Liver (tissue), 9 donors: ENCODE data around the gene RPL34. TPM values are rescaled to one million over a fixed set of nuclear protein-coding genes. Genes with fewer than 3 reads are reported as not detected.

Source experiments
- DNase-seq: peaks from one replicate; pipeline ENCODE4 v3.0.0-alpha.2; 2017; ENCODE audit warnings: low spot score
- H3K27ac ChIP-seq, 2 donors: one replicate each; pipeline ENCODE4 v1.7.0; 2013; ENCODE audit warnings: inconsistent platforms in 2 of 2, low read length in 2 of 2, control low read depth in 1 of 2, low read depth in 1 of 2, mild to moderate bottlenecking in 1 of 2
- H3K27me3 ChIP-seq, 4 donors: one replicate each; pipeline versions ENCODE4 v1.6.1 to v1.7.0; 2013; ENCODE audit warnings: low read length in 3 of 4, inconsistent platforms in 1 of 4, mild to moderate bottlenecking in 1 of 4, moderate library complexity in 1 of 4; ENCODE audit not compliant: control insufficient read depth in 4 of 4, insufficient read depth in 4 of 4
- H3K36me3 ChIP-seq, 4 donors: one replicate each; pipeline versions ENCODE4 v1.6.1 to v1.7.0; 2013; ENCODE audit warnings: low read length in 3 of 4, mild to moderate bottlenecking in 3 of 4, low read depth in 1 of 4, moderate library complexity in 1 of 4; ENCODE audit not compliant: control insufficient read depth in 4 of 4, insufficient read depth in 3 of 4
- H3K4me1 ChIP-seq, 4 donors: one replicate each; pipeline versions ENCODE4 v1.6.1 to v1.7.0; 2013; ENCODE audit warnings: low read length in 3 of 4, mild to moderate bottlenecking in 3 of 4, moderate library complexity in 1 of 4; ENCODE audit not compliant: control insufficient read depth in 4 of 4, insufficient read depth in 4 of 4
- H3K4me3 ChIP-seq, 3 donors: one replicate each; pipeline versions ENCODE4 v1.6.1 to v1.7.0; 2013; ENCODE audit warnings: low read length in 3 of 3, control low read depth in 1 of 3, low read depth in 1 of 3, mild to moderate bottlenecking in 1 of 3
- H3K9ac ChIP-seq, 2 donors: one replicate each; pipeline ENCODE4 v1.7.0; 2013; ENCODE audit warnings: low read length in 2 of 2, mild to moderate bottlenecking in 2 of 2, moderate library complexity in 2 of 2, control low read depth in 1 of 2, low read depth in 1 of 2
- H3K9me3 ChIP-seq, 4 donors: one replicate each; pipeline versions ENCODE4 v1.6.1 to v1.7.0; 2013; ENCODE audit warnings: low read length in 3 of 4; ENCODE audit not compliant: control insufficient read depth in 4 of 4
- ATF3 ChIP-seq: IDR thresholded peaks from 2 replicates; pipeline ENCODE4 v1.6.1; 2016; ENCODE audit warnings: antibody characterized with exemption
- CTCF ChIP-seq: fragments of 150-350 bp; IDR thresholded peaks from 2 replicates; pipeline ENCODE4 v1.5.1; 2017; ENCODE audit warnings: improper control_type of control experiment, low read depth, low read length; ENCODE audit not compliant: missing input control
- EGR1 ChIP-seq, 2 donors: IDR thresholded peaks; 2 replicates each; pipeline ENCODE4 v1.6.1; 2016 to 2018; ENCODE audit warnings: antibody characterized with exemption in 2 of 2, low read depth in 2 of 2
- FOXA1 ChIP-seq: IDR thresholded peaks from 2 replicates; pipeline ENCODE4 v1.6.1; 2016; ENCODE audit warnings: antibody characterized with exemption
- FOXA2 ChIP-seq: IDR thresholded peaks from 2 replicates; pipeline ENCODE4 v1.6.1; 2016; ENCODE audit warnings: antibody characterized with exemption
- GABPA ChIP-seq, 2 donors: IDR thresholded peaks in 1 of 2; conservative IDR thresholded peaks in 1 of 2; 2 replicates each; pipeline ENCODE4 v1.6.1; 2016; ENCODE audit warnings: antibody characterized with exemption in 2 of 2, mild to moderate bottlenecking in 1 of 2, moderate library complexity in 1 of 2
- HNF4A ChIP-seq, 2 donors: conservative IDR thresholded peaks; 2 replicates each; pipeline ENCODE4 v1.6.1; 2016; ENCODE audit warnings: antibody characterized with exemption in 2 of 2, mild to moderate bottlenecking in 2 of 2
- JUND ChIP-seq, 2 donors: IDR thresholded peaks; 2 replicates each; pipeline ENCODE4 v1.6.1; 2016; ENCODE audit warnings: antibody characterized with exemption in 2 of 2
- NR2F2 ChIP-seq: IDR thresholded peaks from 2 replicates; pipeline ENCODE4 v1.6.1; 2016; ENCODE audit warnings: antibody characterized with exemption
- RAD21 ChIP-seq, 2 donors: IDR thresholded peaks; 2 replicates each; pipeline ENCODE4 v1.6.1; 2016; ENCODE audit warnings: antibody characterized with exemption in 2 of 2, mild to moderate bottlenecking in 2 of 2
- REST ChIP-seq: IDR thresholded peaks from 2 replicates; pipeline ENCODE4 v1.6.1; 2016; ENCODE audit warnings: antibody characterized with exemption, mild to moderate bottlenecking
- SP1 ChIP-seq: IDR thresholded peaks from 2 replicates; pipeline ENCODE4 v1.6.1; 2018; ENCODE audit warnings: antibody characterized with exemption, mild to moderate bottlenecking
- TAF1 ChIP-seq: conservative IDR thresholded peaks from 2 replicates; pipeline ENCODE4 v1.6.1; 2016; ENCODE audit warnings: antibody characterized with exemption, mild to moderate bottlenecking
- YY1 ChIP-seq: IDR thresholded peaks from 2 replicates; pipeline ENCODE4 v1.6.1; 2016; ENCODE audit warnings: antibody characterized with exemption, mild to moderate bottlenecking
- ZBTB33 ChIP-seq: IDR thresholded peaks from 2 replicates; pipeline ENCODE4 v1.6.1; 2016; ENCODE audit warnings: antibody characterized with exemption
- WGBS: extraction: QIAGEN DNeasy Blood & Tissue Kit; methylation state at CpG from one replicate; pipeline ENCODE4 v1.1.7; 2013; 5-methylcytosine and 5-hydroxymethylcytosine counted together
- polyA plus RNA-seq, 2 donors: library from polyadenylated mRNA; stranded (reverse) in 1 of 2; unstranded in 1 of 2; fragments of 200-250 nt in 1 of 2; fragments of >200 nt in 1 of 2; fragmentation: Nextera tagmentation in 1 of 2; extraction: Ambion mirVana in 1 of 2; gene quantifications; one replicate each; pipeline versions ENCODE4 v1.2.1 to v1.2.3, GENCODE V29; 2013 to 2015
- total RNA-seq, 2 donors: library from RNA; depleted of rRNA; stranded (reverse); fragments of >200 nt; gene quantifications; one replicate each; pipeline ENCODE4 v1.2.3, GENCODE V29; 2014
- TF ChIP-seq, protein P1 (sequence below): IDR thresholded peaks from 2 replicates; pipeline ENCODE4 v1.6.1; 2016; ENCODE audit warnings: antibody characterized with exemption
- donor health status: healthy.
- donor health status: healthy.
- donor health status: healthy.
- donor health status: healthy.
- donor health status: healthy.

RPL34 gene
- total and polyA plus RNA-seq, 4 donors = 138 to 1,016 (median 510) TPM

DNA sequence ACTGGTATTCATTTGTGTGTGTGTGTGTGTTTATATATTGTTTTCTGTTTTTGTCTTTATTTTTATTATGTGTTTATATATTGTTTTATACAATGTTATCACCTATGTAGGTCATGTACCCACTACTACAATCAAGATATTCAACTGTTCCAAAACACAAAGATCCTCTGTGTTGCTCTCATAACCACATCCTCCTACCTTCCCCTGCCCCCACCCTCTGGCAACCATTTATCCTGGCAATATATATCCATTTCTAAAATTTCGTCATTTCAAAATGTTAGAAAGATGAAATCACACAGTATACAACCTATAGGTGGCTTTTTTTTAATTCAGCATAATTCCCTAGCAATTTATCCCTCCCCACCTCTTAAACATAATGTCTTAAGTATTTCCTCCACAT is 18.8 kb upstream of the RPL34 start:
- no peak overlapping the region for H3K9ac ChIP-seq
- H3K27me3 ChIP-seq = no peaks in the 10 kb centered on the region
- H3K4me3 ChIP-seq = no peak overlapping the region
- 90% methylated on average over 1 of the region's 1 CpG for WGBS
- no peaks in the 10 kb centered on the region for H3K36me3 ChIP-seq
- TF ChIP-seq CTCF = no peak
- no peak for TF ChIP-seq JUND (IDR thresholded peaks at IDR 0.05)
- TF ChIP-seq ATF3 = no peak
- no peak for TF ChIP-seq GABPA (IDR thresholded peaks at IDR 0.05 in 1 of 2, conservative IDR thresholded peaks at IDR 0.05 in 1 of 2)
- no peak for TF ChIP-seq TAF1
- TF ChIP-seq RAD21 (IDR thresholded peaks at IDR 0.05) = no peak
- no peak for TF ChIP-seq REST
- TF ChIP-seq YY1 = no peak
- TF ChIP-seq, protein P1, sequence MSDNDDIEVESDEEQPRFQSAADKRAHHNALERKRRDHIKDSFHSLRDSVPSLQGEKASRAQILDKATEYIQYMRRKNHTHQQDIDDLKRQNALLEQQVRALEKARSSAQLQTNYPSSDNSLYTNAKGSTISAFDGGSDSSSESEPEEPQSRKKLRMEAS = no peak
- TF ChIP-seq SP1 = no peak
- no peak for TF ChIP-seq HNF4A (conservative IDR thresholded peaks at IDR 0.05)
- H3K9me3 ChIP-seq = peaks cover 0 to 2% (median 0%) of the 10 kb centered on the region in 4 donors
- H3K27ac ChIP-seq = no peak overlapping the region
- no peaks in the 10 kb centered on the region for H3K4me1 ChIP-seq
- no peak for DNase-seq

DNA sequence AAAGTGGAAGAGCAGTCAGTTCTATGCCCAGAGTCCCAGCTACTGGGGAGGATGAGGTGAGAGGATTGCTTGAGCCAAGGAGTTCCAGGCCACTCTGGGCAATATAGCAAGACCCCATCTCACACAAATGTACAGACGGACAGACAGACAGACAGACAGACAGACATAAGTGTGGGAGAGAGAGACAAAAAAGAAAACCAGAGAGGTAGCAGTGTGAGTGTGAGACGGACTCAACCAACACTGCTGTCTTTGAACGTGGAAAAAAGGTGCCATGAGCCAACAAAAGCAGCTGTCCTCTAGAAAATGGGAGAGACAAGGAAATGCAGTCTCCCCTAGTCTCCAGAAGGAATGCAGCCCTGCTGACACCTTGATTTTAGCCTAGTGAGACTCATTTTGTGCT is 18.2 kb upstream of the RPL34 start:
- Histone ChIP-seq H3K9ac (no peak overlapping the region), H3K4me1 (no peaks in the 10 kb centered on the region), H3K4me3 (no peak overlapping the region), H3K27me3 (no peaks in the 10 kb centered on the region), H3K36me3 (no peaks in the 10 kb centered on the region), H3K27ac (no peak overlapping the region), H3K9me3 (peaks cover 0 to 2% (median 0%) of the 10 kb centered on the region in 4 donors)
- 92% methylated on average over 3 of the region's 3 CpGs for whole genome bisulfite sequencing
- DNase-seq = no peak
- TF ChIP-seq SP1 = no peak
- TF ChIP-seq FOXA1 = no peak
- TF ChIP-seq EGR1 (IDR thresholded peaks at IDR 0.05; ENCODE audit: low read depth in 2 of 2) = no peak
- no peak for TF ChIP-seq NR2F2
- TF ChIP-seq GABPA (IDR thresholded peaks at IDR 0.05 in 1 of 2, conservative IDR thresholded peaks at IDR 0.05 in 1 of 2) = no peak
- TF ChIP-seq YY1 = no peak
- no peak for TF ChIP-seq CTCF
- no peak for TF ChIP-seq HNF4A (conservative IDR thresholded peaks at IDR 0.05)
- TF ChIP-seq, protein P1 = no peak
- no peak for TF ChIP-seq ZBTB33
- no peak for TF ChIP-seq JUND (IDR thresholded peaks at IDR 0.05)
- no peak for TF ChIP-seq TAF1
- no peak for TF ChIP-seq ATF3
- no peak for TF ChIP-seq REST
- TF ChIP-seq FOXA2 = no peak
